Measurements from ENCODE around the gene ANKRD36.
"Not testable (repeated sequence)": the region's sequence is repeated elsewhere in the genome, so short reads cannot be mapped to it uniquely, and the experiment has no call there.

- not testable (repeated sequence) for TF ChIP-seq CTCF, POLR2A (IDR thresholded peaks at IDR 0.05)
These were observed 16.1 kb downstream of the ANKRD36 start for GRCh38 chr2:97129090-97129489.
